ENCODE measurements around the gene LMO4. TPM values are rescaled to one million over a fixed set of nuclear protein-coding genes. Genes with fewer than 3 reads are reported as not detected.
A peak's percentile ranks its signal among the peaks of the same experiment; 100 is the strongest.

The LMO4 gene
- total RNA-seq, 1 experiment from 2014 or later: 38.5 TPM

DNA sequence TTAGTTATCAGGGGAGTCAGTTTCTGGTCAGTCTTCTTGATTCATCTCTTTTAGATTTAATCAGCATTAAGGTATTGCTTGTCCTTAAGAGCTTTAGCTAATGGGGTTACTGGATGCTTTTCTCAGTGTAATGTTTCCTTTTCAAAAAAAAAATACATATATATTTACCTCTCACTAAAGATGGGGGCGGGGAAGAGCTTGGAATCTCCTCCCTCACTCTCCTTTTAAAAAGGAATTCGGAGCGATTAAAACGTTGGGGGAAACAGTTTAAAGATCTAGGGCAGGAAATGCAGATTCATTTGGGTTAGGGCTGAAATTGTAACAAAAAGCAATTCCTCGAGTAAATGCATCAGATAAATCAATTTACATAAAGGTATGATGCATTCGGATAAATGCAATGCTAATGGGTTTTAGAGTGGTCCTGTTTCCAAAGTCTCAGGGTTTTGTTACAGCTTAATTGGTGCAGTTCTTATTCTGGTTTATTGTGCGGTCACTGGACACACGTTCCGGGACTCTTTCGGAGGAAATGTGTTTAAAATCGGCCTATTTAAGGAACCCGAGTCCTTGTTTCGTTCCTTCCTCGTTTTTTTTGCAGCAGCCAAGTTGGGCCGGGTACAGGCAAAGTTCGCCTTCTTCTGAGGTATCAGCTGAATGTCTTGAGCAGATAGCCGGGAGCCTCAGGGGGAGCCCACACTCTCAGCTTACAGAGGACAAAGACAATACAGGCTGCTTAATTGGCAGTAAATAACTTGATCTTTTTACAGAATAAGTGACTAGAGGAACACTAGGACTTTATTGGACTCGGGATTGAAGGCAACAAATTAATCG is 1.6 kb downstream of the LMO4 start:
- H3K4me1 ChIP-seq (ENCODE audit: control insufficient read depth in 1 of 2, insufficient read depth in 2 of 2, low read length in 2 of 2): peaks cover 23 to 53% of the 10 kb centered on the region in 2 experiments
- peaks cover 16% of the 10 kb centered on the region for H3K79me2 ChIP-seq (ENCODE audit: insufficient read depth, low read length)
- H3K36me3 ChIP-seq (ENCODE audit: control insufficient read depth in 1 of 2, insufficient read depth in 2 of 2, low read length in 2 of 2): no peaks in the 10 kb centered on the region
- CTCF ChIA-PET: interaction anchor here (1.3 kb wide), 1 partner anchor 37 kb away, joined by 3 read pairs; no protein-coding TSS in a partner anchor
- H2AFZ ChIP-seq (ENCODE audit: low read depth, low read length, poor library complexity, severe bottlenecking): no peak overlapping the region
- no peaks in the 10 kb centered on the region for H3K9me3 ChIP-seq (ENCODE audit: control insufficient read depth in 1 of 2, insufficient read depth in 1 of 2, low read depth in 1 of 2, low read length in 2 of 2)
- ATAC-seq: no peak
- no peak for DNase-seq (ENCODE audit: low read depth, low spot score)
- POLR2A ChIA-PET: no interaction called here
- peak overlapping the region; percentile 77 for H3K27ac ChIP-seq (ENCODE audit: low read depth, low read length)
- H3K4me3 ChIP-seq (replicated peaks in 1 of 2; ENCODE audit: low read depth in 1 of 2, low read length in 2 of 2): peak overlapping the region; percentile 75 to 79
- H3K9ac ChIP-seq (ENCODE audit: low read length): peak overlapping the region; percentile 75
- no TSS peak for BruUV-seq (replicated peaks)
- TF ChIP-seq SIN3A (IDR thresholded peaks at IDR 0.05; ENCODE audit: low read depth): no peak
- TF ChIP-seq EGR1 (IDR thresholded peaks at IDR 0.05; ENCODE audit: low read depth): 0 out of 2 replicates have a peak, but pooled peaks have one; percentile 8
- no peaks in the 10 kb centered on the region for H3K9me2 ChIP-seq (ENCODE audit: insufficient read depth)
- RAD21 ChIA-PET (ENCODE audit: low non-redundant PET in 1 of 2, low total read pairs in 2 of 2, uncharacterized antibody in 2 of 2, unreplicated experiment in 2 of 2): no interaction called here
- peak overlapping the region; percentile 78 for H3K4me2 ChIP-seq (ENCODE audit: low read length)
- H4K20me1 ChIP-seq (ENCODE audit: insufficient read depth): no peaks in the 10 kb centered on the region
- intact Hi-C loops (cut with micrococcal nuclease): no loop called here
- no peaks in the 10 kb centered on the region for H3K27me3 ChIP-seq (ENCODE audit: insufficient read depth, low read length)

DNA sequence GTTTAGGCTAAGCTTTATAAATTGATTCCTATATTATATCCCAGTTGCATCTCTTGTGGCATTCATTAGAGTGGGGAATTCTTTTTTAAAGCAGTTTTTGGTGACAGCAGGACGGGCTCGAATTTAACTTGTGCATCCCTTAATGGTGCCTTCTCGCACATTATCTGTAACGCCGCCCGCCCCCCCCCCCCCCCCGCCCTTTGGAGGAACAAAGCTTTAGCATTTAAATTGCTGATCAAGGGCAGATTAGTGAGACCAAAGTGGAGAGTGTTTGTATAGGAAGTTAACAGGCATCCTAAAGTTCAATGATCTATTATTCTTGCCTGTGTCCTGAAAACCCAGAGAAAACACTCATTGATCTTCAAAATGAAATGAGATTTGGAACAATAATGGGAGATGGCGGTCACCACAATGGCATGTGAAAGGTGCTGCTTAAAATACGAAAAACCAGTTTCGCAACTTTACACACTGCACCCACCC is 2.2 kb downstream of the LMO4 start:
- ChIA-PET CTCF (interaction anchor here (0.9 kb wide), 1 partner anchor 623 kb away, joined by 3 read pairs; no protein-coding TSS in a partner anchor), POLR2A (no interaction called here), RAD21 (ENCODE audit: low non-redundant PET in 1 of 2, low total read pairs in 2 of 2, uncharacterized antibody in 2 of 2, unreplicated experiment in 2 of 2) (interaction anchor here in 1 of 2 experiments (0.6 kb wide), 1 partner anchor 503 kb away, joined by 3 read pairs; no protein-coding TSS in a partner anchor)
- Histone ChIP-seq H3K27ac (ENCODE audit: low read depth, low read length) (peak overlapping the region; percentile 71), H3K4me3 (replicated peaks in 1 of 2; ENCODE audit: low read depth in 1 of 2, low read length in 2 of 2) (peak overlapping the region; percentile 75 to 79), H3K9ac (ENCODE audit: low read length) (peak overlapping the region; percentile 75), H3K27me3 (ENCODE audit: insufficient read depth, low read length) (no peaks in the 10 kb centered on the region), H3K4me2 (ENCODE audit: low read length) (peak overlapping the region; percentile 78), H3K79me2 (ENCODE audit: insufficient read depth, low read length) (peaks cover 20% of the 10 kb centered on the region), H2AFZ (ENCODE audit: low read depth, low read length, poor library complexity, severe bottlenecking) (no peak overlapping the region), H3K9me3 (ENCODE audit: control insufficient read depth in 1 of 2, insufficient read depth in 1 of 2, low read depth in 1 of 2, low read length in 2 of 2) (no peaks in the 10 kb centered on the region), H3K9me2 (ENCODE audit: insufficient read depth) (no peaks in the 10 kb centered on the region), H3K4me1 (ENCODE audit: control insufficient read depth in 1 of 2, insufficient read depth in 2 of 2, low read length in 2 of 2) (peaks cover 26 to 54% of the 10 kb centered on the region in 2 experiments), H4K20me1 (ENCODE audit: insufficient read depth) (no peaks in the 10 kb centered on the region), H3K36me3 (ENCODE audit: control insufficient read depth in 1 of 2, insufficient read depth in 2 of 2, low read length in 2 of 2) (no peaks in the 10 kb centered on the region)
- DNase-seq (ENCODE audit: low read depth, low spot score) (no peak), ATAC-seq (no peak)
- intact Hi-C loops (cut with micrococcal nuclease): no loop called here
- BruUV-seq (replicated peaks): no TSS peak
- TF ChIP-seq ZFX (IDR thresholded peaks at IDR 0.05): no peak
- peak; percentile 87 for TF ChIP-seq CEBPB (IDR thresholded peaks at IDR 0.05; ENCODE audit: low read depth)
- no peak for TF ChIP-seq FOSL1 (IDR thresholded peaks at IDR 0.05; ENCODE audit: low read depth)
- no peak for TF ChIP-seq POLR2A (IDR thresholded peaks at IDR 0.05; ENCODE audit: borderline replicate concordance, extremely low read depth, insufficient read depth, insufficient read length)
- no peak for TF ChIP-seq JUND (IDR thresholded peaks at IDR 0.05)
- no peak for TF ChIP-seq RAD21 (IDR thresholded peaks at IDR 0.05; ENCODE audit: low read depth)
- no peak for TF ChIP-seq EZH2phosphoT487 (IDR thresholded peaks at IDR 0.05; ENCODE audit: borderline replicate concordance)
- TF ChIP-seq SIN3A (IDR thresholded peaks at IDR 0.05; ENCODE audit: low read depth): peak; percentile 64; the same call in 1 of the 2 replicates
- TF ChIP-seq, protein P1, sequence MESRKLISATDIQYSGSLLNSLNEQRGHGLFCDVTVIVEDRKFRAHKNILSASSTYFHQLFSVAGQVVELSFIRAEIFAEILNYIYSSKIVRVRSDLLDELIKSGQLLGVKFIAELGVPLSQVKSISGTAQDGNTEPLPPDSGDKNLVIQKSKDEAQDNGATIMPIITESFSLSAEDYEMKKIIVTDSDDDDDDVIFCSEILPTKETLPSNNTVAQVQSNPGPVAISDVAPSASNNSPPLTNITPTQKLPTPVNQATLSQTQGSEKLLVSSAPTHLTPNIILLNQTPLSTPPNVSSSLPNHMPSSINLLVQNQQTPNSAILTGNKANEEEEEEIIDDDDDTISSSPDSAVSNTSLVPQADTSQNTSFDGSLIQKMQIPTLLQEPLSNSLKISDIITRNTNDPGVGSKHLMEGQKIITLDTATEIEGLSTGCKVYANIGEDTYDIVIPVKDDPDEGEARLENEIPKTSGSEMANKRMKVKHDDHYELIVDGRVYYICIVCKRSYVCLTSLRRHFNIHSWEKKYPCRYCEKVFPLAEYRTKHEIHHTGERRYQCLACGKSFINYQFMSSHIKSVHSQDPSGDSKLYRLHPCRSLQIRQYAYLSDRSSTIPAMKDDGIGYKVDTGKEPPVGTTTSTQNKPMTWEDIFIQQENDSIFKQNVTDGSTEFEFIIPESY (IDR thresholded peaks at IDR 0.05; ENCODE audit: extremely low read depth, insufficient replicate concordance, low read length): no peak
- peak; percentile 78 for TF ChIP-seq CBX3 (IDR thresholded peaks at IDR 0.05; ENCODE audit: low read depth)
- no peak for TF ChIP-seq ELF1 (IDR thresholded peaks at IDR 0.05; ENCODE audit: borderline replicate concordance, low read depth)
- TF ChIP-seq, protein P2, sequence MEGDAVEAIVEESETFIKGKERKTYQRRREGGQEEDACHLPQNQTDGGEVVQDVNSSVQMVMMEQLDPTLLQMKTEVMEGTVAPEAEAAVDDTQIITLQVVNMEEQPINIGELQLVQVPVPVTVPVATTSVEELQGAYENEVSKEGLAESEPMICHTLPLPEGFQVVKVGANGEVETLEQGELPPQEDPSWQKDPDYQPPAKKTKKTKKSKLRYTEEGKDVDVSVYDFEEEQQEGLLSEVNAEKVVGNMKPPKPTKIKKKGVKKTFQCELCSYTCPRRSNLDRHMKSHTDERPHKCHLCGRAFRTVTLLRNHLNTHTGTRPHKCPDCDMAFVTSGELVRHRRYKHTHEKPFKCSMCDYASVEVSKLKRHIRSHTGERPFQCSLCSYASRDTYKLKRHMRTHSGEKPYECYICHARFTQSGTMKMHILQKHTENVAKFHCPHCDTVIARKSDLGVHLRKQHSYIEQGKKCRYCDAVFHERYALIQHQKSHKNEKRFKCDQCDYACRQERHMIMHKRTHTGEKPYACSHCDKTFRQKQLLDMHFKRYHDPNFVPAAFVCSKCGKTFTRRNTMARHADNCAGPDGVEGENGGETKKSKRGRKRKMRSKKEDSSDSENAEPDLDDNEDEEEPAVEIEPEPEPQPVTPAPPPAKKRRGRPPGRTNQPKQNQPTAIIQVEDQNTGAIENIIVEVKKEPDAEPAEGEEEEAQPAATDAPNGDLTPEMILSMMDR (IDR thresholded peaks at IDR 0.05 in 2 of 3, conservative IDR thresholded peaks at IDR 0.05 in 1 of 3; ENCODE audit: borderline replicate concordance in 1 of 3, insufficient read depth in 1 of 3, low read depth in 2 of 3, low read length in 2 of 3): no peak
- TF ChIP-seq EGR1 (IDR thresholded peaks at IDR 0.05; ENCODE audit: low read depth): no peak
- TF ChIP-seq SP1 (IDR thresholded peaks at IDR 0.05; ENCODE audit: low read depth): peak; percentile 72
- TF ChIP-seq EZH2 (IDR thresholded peaks at IDR 0.05): no peak
- TF ChIP-seq YY1 (IDR thresholded peaks at IDR 0.05; ENCODE audit: extremely low read depth, insufficient replicate concordance, low read depth, low read length): peak; percentile 43
